GM15510 (cell line): ENCODE results near the gene KCNJ6.

Experiments
- POLR2A ChIP-seq: IDR thresholded peaks from 3 replicates; pipeline ENCODE4 v1.6.1; 2011; ENCODE audit warnings: borderline replicate concordance; ENCODE audit not compliant: insufficient read length; ENCODE audit errors: extremely low read depth

Gene KCNJ6

GRCh38 chr21:37874904-37875780 lies 41.1 kb downstream of the KCNJ6 start:
- TF ChIP-seq POLR2A: no peak

GRCh38 chr21:37874481-37874880 lies 41.8 kb downstream of the KCNJ6 start:
- no peak for TF ChIP-seq POLR2A

GRCh38 chr21:37873655-37874054 lies 42.6 kb downstream of the KCNJ6 start:
- no peak for TF ChIP-seq POLR2A

DNA sequence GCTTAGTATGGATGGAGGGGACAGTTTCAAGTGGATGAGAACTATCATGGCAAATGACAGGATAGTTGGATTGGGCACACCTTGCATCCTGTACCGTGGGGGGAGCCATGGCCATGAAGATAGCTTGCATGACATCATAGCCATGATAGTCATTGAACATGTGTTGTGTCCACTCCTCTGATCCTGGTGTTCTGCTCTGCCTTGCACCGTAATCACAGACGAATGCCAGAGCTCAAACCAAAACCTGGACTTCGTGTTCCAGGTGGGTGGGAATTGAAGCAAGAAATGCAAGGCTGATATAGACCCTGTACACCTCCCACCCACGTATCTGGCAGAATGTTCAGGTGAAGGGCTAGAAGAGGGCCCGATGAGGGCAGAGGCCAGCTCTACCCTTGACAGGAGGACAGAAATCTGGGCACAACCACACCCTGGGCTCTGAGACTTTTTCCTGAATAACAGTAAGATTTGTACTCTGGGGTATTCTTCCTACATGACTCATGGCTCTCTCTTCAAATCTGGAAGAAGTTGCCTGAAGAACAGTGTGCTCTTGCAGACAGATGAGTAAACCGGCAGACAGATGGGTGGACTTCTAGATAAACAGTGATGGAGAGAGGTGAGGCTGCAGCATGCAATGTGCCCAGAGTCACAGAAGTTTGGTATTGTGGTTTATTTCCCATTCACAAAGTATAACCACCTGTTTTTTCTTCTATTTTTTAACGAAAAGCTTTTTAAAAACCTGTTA lies 45.0 kb downstream of the KCNJ6 start:
- no peak for TF ChIP-seq POLR2A

DNA sequence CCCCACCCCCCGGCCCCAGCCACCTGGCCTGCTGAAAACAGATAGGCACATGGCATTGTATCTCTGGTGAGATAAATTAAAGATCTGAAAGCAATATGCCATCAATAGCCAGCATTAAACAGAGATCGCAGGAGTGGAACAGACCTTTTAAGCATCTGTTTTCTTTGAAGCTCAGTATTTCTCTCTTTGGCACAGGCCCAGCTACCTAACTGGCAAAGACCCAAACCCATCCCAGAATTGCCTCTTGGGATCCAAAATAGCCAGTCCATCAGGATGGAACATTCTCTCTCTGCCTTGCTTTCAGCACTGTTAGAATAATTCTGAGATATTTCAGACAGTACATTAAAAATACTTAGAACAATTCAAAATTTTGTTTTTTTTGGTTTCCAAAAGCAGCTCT lies 46.0 kb downstream of the KCNJ6 start:
- no peak for TF ChIP-seq POLR2A

- no peak for TF ChIP-seq POLR2A
Measured at GRCh38 chr21:37869661-37870060, 46.6 kb downstream of the KCNJ6 start.

DNA sequence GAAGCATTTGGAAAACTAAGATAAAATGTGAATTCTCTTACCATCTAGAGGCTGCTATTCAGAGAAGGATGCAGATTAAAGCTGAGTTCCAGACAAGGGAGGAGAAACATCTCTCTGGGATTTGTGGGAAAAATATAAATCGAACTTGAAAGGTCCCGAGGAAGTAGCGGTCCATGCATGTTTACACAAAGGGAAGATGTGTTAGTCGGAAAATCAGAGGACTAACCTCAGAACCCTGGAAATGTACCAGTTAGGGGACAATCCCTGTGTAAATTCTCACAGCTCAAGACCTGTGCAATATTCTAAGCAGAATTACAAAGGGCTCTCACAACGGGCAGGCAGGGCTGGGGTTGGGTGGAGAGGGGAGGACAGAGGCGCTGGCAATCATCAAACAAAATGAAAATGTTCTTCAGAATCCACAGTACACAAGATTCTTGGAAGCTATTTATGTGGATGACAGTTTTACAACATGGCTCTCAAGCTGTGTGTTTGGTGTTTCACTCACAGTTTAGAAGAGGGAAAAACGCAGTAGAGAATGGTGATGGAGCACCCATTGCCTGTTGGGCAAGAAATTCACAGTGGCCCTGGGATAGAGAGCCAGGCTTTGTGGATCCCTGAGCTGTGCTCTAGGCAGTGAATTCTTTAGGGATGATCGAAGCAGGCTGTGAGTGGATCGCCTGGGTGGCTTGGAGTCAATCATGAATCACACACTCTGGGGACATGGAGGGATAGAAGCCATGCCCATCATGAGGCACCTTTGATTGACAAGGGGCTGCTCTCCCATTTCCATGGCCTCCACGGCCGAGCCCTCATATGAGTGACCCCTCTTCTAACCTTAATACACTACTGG lies 47.6 kb downstream of the KCNJ6 start:
- TF ChIP-seq POLR2A: no peak

DNA sequence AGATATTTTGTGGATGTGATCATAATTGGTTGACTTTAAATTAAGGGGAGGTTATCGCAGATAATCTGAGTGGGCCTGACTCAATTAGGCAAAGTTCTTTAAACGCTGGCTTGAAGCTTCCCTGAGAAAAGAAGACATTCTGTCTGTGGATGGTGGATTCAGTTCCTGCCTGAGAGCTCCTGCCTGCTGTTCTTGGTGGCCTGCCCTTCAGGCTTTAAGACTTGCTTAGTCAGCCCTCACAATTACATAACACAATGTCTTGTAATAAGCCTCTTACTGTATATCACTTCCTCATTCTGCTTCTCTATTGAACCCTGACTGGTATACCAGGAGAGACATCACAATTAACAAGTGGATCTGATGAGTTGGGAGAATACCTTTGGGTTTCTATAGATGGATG lies 50.2 kb downstream of the KCNJ6 start:
- TF ChIP-seq POLR2A: no peak

GRCh38 chr21:37865156-37865555 lies 51.1 kb downstream of the KCNJ6 start:
- no peak for TF ChIP-seq POLR2A

GRCh38 chr21:37863842-37864241 lies 52.4 kb downstream of the KCNJ6 start:
- TF ChIP-seq POLR2A: no peak

DNA sequence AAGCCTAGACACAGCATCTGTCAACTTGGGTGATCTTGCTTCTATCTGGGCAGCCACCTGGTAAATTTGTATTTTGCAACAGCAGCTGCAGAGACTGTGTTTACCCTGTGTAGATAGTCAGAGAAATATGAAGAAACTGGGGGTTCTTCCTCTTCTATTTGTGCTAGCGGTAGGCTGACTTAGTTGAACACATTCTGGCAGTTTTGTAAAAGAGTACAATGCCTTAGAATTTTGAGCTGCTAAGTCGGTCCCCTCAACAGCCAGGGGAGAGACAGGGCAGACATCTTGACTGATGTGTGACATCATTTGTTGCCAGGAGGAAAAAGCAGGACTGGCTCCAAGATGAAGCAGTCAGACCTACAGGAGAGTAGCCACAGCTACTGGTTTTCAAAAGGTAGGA lies 53.7 kb downstream of the KCNJ6 start:
- TF ChIP-seq POLR2A: no peak

DNA sequence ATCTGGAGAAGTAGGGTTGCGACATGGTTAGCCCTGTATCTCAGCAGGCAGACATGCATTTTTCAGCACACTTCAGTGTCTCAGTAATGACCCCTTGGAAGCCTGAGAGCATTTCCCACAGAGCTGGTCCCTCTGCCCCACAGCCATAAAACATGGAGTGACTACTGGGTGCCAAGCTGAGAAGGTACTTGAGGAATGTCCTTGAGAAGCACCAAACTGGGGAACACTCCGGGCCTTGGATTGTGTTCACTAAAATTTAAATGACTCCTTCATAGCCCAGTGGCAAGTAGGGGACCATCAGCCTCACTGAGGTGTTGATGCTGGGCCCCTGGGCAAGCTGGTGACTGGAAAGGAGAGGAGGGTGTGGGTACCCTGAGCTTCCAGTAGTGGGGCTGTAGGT lies 54.7 kb downstream of the KCNJ6 start:
- TF ChIP-seq POLR2A: no peak

DNA sequence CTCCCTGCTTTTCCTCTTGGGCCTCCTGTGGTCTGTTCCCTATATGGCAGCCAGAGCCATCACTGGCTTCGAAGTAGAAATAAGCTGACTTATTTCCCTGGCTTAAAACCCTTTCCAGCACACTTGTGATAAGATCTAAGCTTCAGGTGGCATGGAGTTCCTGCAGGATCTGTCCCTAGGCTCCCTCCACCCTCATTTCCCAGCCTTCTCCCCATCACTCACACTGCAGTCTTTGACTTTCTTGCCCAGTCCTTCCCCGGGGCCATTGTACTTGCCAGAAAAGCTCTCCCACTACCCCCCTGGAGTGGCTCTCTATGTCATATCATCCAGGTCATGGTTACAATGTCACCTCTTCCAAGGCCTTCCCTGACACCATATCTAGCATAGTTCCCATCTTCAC lies 55.8 kb downstream of the KCNJ6 start:
- no peak for TF ChIP-seq POLR2A

DNA sequence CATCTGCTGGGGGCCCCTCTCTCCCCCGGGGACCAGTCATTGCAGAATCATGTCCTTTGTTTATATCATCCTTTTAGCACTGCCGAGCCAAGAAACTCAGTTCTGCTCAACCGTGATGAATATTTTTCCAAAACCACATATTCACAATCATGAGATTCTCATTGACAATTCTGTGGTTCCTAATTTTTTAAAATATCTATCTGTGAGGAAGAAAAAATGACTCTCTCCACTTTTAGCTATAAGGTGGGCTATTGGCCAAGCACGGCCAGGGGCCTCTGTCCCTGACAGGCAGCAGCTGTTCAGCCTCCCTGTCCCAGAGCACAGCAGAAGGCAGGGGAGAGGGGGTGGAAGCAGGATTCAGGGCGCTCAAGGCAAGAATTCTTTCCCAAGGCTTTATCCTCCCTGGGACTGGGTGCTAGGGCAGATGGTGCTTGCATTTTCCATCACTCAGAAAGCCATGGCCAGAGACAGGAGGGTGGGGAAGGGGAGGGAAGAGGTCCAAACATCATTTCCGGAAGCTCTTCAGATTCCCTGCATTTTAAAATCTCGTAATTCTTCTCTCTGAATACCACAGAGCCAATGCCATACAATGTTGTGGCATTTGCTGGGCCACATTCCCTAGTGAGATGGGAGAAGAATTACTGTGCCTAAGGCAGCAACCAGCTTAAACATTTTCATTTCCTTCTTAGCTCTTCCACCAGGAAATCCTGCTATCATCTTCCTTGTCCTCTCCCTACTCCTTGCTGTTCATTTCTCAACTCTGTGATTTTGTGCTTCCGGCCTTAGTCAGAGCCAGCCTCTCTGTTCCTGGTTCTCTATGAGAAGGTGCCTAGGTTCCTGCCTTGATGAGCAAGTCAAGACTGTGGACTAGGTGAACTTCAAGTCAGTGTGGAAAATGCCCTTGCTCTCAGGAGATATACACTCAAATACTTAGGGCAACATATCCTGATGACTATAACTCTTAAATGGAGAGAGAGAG lies 60.3 kb downstream of the KCNJ6 start:
- no peak for TF ChIP-seq POLR2A

DNA sequence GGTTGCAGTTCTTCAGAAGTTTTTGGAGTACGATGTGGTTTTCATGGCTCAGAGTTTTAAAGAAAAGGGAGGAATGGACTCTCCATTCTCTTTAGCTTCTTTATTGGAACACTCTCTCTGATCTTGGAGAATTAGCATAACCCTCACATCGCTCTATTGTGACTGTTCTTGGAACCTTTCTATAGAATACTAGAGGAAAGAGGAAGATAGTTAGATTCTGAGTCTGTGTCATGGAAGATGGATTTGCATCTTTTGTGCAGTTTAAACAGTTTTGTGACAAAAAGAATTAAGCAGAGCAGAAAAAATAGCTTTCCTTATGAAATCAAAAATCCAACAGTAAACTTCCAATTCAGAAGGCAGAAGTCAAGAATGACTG lies 61.0 kb downstream of the KCNJ6 start:
- TF ChIP-seq POLR2A: no peak
